ENCODE data around the gene METTL9.
"Not testable (repeated sequence)": the region's sequence is repeated elsewhere in the genome, so short reads cannot be mapped to it uniquely, and the experiment has no call there.

Gene METTL9

DNA sequence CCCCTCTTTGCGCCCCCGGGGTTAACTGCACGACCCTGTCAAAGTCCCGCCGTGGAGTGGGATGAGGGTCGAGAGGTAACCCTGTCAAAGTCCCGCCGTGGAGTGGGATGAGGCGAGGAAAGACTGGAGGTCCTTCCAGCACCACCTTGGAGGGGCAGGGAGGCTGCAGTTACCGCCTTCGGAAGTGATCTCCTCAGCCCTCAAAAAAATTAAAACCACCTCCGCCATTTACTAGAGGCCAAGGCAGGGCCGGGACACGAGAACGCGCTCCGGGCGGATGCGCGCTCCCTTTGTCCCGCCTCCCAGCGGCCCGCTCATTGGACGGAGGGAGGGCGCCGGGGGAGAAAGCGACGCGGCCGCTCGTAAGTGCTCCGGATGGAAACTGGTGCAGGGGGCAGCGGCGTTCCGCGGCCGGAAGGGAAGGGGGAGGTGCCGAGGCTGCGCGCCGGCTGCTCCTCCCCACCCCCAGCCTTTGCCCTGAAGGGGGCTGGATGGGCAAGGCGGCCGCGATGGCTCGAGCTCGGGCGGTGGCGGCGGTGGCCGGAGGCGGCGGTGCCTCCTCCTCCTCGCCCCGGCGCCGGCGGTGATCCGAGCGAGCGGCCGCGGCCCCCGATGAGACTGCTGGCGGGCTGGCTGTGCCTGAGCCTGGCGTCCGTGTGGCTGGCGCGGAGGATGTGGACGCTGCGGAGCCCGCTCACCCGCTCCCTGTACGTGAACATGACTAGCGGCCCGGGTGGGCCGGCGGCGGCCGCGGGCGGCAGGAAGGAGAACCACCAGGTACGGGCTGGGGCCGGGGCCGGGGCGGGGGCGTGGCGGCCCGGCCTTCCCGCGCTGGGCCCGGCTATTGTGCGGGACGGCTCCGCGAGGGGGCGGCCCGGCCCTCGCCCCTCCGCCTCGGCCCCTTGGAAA is at the start of gene METTL9:
TSS of gene METTL9 (plus strand) at position 456 of the 909 bp plus-strand sequence. CDS start at position 613, 157 bp downstream.
- H3K4me3 Mint-ChIP-seq, result peak within 1 kb of the TSS; percentile 96
- peak; percentile 95 for ATAC-seq
- no peaks in the 10 kb centered on the region for H3K36me3 Mint-ChIP-seq (ENCODE audit: low read depth)
- peak within 1 kb of the TSS; percentile 90 for H3K27ac Mint-ChIP-seq
- peaks cover 62% of the 10 kb centered on the region for H3K4me1 Mint-ChIP-seq
- no peaks in the 10 kb centered on the region for H3K9me3 Mint-ChIP-seq
- H3K27me3 Mint-ChIP-seq, result no peaks in the 10 kb centered on the region
- peak; percentile 95 for DNase-seq

DNA sequence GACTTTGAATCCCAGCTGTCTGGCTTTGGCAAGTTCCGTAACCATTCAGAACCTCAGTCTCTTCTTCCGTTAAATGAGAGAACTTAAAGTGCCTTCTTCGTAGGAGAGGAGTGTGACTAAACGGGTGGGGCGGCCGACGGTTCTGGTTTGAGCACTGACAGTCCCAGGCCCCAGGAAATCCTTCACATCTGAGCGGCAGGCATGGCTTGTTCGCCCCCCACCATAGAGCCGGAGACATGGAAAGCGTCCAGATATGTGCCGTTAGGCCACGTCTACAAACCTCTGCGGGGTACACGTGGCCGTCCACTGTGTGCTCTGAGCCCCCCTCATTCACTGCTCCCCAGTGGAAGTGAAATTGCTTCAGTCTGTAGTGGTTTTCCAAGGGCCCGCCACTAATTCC is 49.4 kb upstream of the METTL9 start:
- DNase-seq; ATAC-seq; H3K36me3 Mint-ChIP-seq (ENCODE audit: low read depth); H3K4me3 Mint-ChIP-seq; H3K27me3 Mint-ChIP-seq; H3K9me3 Mint-ChIP-seq; H3K27ac Mint-ChIP-seq: not testable (repeated sequence)
- H3K4me1 Mint-ChIP-seq, result peaks cover 13% of the 10 kb centered on the region

DNA sequence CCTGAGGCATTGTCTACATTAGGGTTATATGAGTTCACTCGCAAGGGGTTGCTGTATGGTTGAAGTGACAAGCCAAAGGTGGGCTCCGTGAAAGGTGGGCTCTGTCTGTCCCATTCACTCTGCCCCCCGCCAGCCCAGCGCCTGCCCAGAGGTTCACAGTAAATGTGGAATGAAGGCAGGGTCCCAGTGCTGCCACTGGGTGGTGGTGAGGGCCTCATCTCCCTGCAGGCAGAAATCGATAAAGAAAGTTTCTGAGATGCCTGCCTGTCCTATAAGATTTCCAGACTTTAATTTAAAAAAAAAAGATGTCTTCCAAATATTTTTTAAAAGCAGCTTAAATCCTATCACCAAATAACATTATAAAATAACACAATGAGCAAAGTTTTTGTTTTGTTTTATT is 48.9 kb upstream of the METTL9 start:
- not testable (repeated sequence) for H3K27me3 Mint-ChIP-seq; H3K9me3 Mint-ChIP-seq; ATAC-seq; H3K4me3 Mint-ChIP-seq; DNase-seq; H3K27ac Mint-ChIP-seq; H3K36me3 Mint-ChIP-seq (ENCODE audit: low read depth)
- peaks cover 18% of the 10 kb centered on the region for H3K4me1 Mint-ChIP-seq

DNA sequence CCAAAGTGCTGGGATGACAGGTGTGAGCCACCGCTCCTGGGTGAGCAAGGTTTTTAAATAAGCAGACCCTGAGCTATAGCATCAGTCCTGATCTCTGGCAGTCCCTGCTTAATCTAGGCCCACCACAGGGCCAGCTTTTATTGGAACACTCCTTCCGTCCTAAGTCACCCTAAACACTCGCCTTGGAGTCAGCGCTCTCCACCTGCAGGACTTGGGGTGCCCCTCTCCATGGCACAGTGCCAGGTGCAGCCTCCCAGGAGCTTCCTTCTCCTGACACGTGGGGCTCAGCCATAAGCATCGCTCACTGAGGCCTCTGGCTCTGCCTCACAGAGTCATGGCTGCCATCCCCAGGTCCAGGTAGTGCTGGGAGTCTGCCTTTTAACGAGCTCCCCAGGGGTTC is 48.3 kb upstream of the METTL9 start:
- peaks cover 18% of the 10 kb centered on the region for H3K4me1 Mint-ChIP-seq
- H3K36me3 Mint-ChIP-seq (ENCODE audit: low read depth); ATAC-seq; H3K4me3 Mint-ChIP-seq; H3K27ac Mint-ChIP-seq; H3K9me3 Mint-ChIP-seq; DNase-seq: not testable (repeated sequence)
- peaks cover 11% of the 10 kb centered on the region for H3K27me3 Mint-ChIP-seq

DNA sequence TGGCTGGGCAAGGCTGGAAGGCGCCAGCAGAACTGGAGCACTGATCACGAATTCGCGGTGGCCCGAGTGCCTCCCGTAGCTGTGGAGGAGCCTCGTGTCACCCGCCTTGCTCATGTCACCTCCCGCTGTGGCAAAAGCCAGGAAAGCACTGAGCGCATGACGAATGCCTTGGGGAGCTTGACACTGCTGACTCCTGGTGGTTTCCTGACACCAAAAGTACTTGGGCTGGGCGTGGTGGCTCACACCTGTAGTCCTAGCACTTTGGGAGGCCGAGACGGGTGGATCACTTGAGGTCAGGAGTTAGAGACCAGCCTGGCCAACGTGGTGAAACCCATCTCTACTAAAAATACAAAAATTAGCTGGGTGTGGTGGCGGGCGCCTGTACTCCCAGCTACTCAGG is 47.8 kb upstream of the METTL9 start:
- not testable (repeated sequence) for H3K4me3 Mint-ChIP-seq; H3K9me3 Mint-ChIP-seq; H3K36me3 Mint-ChIP-seq (ENCODE audit: low read depth); H3K27ac Mint-ChIP-seq; ATAC-seq; DNase-seq
- Mint-ChIP-seq H3K4me1 (peaks cover 18% of the 10 kb centered on the region), H3K27me3 (peaks cover 12% of the 10 kb centered on the region)

DNA sequence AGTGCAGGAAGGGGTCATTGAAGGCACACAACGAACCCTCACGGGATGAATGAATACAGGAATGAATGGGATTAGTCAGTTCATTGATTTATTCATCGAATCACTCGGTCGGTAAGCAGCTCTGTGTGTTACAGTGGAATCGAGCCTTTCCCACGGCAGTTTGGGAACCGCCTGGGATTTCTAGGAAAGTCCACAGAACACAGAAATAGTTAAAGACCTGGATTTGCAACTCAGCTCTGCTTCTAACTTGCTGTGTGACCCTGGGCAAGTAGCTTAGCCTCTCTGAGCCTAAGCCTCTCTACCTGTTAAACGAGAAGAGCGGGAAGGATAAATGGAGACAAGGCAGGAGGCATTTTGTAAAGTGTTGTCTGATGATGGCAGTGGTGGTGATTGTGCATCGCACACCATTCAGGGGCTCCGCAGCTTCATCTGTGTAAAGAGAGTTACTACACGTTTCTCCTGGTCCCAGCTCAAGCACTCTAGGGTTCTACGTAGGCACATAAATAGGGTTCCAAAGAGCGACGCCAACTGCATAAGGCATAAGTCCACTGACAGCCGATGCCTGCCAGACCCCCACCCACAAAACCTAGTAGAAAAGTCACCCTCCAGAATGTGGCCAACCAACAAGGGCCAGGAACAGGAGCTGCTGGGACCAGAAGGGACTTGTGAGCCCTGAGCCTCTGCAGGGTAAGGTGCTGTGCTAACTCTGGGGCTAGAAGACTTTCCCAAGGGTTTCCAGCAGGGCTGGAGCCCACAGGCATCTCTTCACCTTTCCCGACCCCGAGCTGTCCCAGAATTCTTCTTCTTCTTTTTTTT is 45.7 kb upstream of the METTL9 start:
- not testable (repeated sequence) for H3K4me3 Mint-ChIP-seq; H3K27ac Mint-ChIP-seq; H3K9me3 Mint-ChIP-seq; ATAC-seq; DNase-seq; H3K36me3 Mint-ChIP-seq (ENCODE audit: low read depth)
- Mint-ChIP-seq H3K27me3 (peaks cover 12% of the 10 kb centered on the region), H3K4me1 (peaks cover 18% of the 10 kb centered on the region)

DNA sequence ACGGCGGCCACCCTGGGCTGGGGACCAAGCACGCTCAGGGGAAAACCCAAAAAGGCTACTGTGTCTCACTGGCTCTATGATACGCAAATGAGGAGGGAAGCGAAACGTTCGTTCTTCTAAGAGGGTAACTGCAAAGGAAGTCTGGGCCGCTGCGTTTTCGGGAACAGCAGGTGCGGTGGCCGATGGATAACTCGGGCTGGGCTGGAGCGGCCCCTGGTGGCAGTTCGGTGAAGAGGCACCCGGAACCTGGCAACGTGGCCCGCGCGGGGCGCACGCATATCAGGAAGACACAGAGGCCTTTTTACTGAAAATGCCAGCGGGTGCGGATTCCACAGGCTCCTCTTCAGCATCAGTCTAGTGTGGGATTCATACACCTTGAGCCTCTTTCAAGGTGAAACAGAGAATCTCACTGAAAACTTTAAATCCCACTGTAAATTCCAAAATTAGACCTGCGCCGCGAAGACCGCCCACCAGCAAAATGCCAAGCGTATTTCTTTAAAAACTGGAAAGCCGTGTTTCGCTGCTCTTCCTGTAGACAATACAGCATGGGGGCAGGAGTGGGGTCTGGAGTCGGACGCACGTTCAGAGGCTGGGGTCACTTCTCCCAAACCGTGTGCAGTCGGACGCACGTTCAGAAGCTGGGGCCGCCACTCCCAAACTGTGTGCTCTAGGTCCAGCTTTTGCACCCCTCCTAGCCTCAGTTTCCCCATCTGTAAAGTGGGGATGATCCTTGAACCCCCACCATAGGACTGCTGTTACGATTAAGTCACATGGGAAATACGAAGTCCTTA is 44.4 kb upstream of the METTL9 start:
- H3K27ac Mint-ChIP-seq, result peak overlapping the region; percentile 81
- H3K4me1 Mint-ChIP-seq, result peaks cover 18% of the 10 kb centered on the region
- H3K9me3 Mint-ChIP-seq, result no peaks in the 10 kb centered on the region
- ATAC-seq (peak; percentile 95), DNase-seq (peak; percentile 95)
- H3K4me3 Mint-ChIP-seq, result peak overlapping the region; percentile 65
- no peaks in the 10 kb centered on the region for H3K36me3 Mint-ChIP-seq (ENCODE audit: low read depth)
- peaks cover 12% of the 10 kb centered on the region for H3K27me3 Mint-ChIP-seq

DNA sequence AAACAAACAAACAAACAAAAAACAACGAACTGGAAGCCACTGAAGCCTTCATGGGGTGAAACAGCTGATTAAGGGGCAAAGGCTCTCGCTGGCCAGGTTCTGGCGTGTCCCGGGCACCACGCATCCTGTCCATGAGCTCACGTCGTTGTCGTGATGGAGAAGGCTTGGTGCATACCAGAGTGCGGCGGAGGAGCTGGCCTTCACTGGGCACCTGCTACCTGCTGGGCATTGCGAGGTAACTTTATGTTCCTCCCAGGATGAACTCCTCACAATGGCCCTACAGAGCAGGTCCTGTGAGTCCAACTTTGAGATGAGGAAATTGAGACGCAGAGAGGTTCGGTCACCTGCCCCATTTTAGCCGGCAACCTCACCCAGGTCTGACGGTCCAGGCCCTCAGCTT is 43.8 kb upstream of the METTL9 start:
- H3K27me3 Mint-ChIP-seq, result peaks cover 12% of the 10 kb centered on the region
- H3K9me3 Mint-ChIP-seq; H3K36me3 Mint-ChIP-seq (ENCODE audit: low read depth); H3K4me3 Mint-ChIP-seq; DNase-seq; ATAC-seq: not testable (repeated sequence)
- H3K4me1 Mint-ChIP-seq, result peaks cover 18% of the 10 kb centered on the region
- peak overlapping the region; percentile 18 for H3K27ac Mint-ChIP-seq

DNA sequence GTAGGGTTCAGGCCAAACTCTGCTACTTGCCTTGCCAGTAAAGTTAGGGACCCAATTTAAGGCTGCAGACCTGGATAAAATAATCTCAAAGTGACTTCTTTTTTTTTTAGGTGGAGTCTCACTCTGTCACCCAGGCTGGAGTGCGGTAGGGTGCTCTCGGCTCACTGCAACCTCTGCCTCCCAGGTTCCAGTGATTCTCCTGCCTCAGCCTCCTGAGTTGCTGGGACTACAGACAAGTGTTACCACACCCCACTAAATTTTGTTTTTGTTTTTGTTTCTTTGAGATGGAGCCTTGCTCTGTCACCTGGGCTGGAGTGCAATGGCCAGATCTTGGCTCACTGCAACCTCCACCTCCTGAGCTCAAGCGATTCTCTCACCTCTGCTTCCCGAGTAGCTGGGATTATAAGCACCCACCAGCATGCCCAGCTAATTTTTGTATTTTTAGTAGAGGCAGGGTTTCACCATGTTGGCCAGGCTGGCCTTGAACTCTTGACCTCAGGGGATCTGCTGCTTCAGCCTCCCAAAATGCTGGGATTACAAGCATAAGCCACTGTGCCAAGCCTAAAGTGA is 43.3 kb upstream of the METTL9 start:
- not testable (repeated sequence) for H3K4me3 Mint-ChIP-seq; DNase-seq; H3K27ac Mint-ChIP-seq; H3K9me3 Mint-ChIP-seq; ATAC-seq; H3K36me3 Mint-ChIP-seq (ENCODE audit: low read depth)
- H3K4me1 Mint-ChIP-seq, result peaks cover 18% of the 10 kb centered on the region
- H3K27me3 Mint-ChIP-seq, result peaks cover 12% of the 10 kb centered on the region

DNA sequence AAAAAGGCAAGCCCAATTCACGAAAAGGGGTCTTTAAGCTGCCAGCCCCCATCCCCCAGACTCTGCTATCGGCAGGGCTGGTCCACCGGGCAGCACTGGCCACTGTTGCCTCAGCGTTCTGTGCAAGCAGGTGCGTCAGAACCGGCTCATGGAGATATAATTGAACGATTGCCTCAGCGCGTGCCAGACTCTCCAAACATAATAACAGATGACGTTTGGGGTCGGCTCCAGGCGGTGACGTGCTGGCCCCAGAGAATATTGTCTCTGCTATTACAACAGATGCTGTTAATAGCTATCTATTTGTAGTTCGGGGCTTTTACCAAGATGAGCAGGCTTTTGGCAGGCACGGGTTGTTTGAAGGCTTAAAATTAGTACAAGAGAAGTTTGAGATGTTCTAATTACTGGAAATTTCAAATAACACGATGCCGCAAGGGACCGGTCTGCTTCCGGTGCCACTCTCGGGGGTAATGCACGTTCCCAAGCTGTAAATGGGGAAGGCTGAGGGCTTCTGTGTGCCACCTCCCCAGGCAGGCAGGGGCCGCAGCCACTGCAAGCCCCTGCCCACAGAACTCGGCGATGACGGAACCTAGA is 42.6 kb upstream of the METTL9 start:
- not testable (repeated sequence) for H3K4me3 Mint-ChIP-seq; ATAC-seq; H3K9me3 Mint-ChIP-seq; H3K36me3 Mint-ChIP-seq (ENCODE audit: low read depth); DNase-seq; H3K27ac Mint-ChIP-seq
- Mint-ChIP-seq H3K27me3 (peaks cover 12% of the 10 kb centered on the region), H3K4me1 (peaks cover 18% of the 10 kb centered on the region)

DNA sequence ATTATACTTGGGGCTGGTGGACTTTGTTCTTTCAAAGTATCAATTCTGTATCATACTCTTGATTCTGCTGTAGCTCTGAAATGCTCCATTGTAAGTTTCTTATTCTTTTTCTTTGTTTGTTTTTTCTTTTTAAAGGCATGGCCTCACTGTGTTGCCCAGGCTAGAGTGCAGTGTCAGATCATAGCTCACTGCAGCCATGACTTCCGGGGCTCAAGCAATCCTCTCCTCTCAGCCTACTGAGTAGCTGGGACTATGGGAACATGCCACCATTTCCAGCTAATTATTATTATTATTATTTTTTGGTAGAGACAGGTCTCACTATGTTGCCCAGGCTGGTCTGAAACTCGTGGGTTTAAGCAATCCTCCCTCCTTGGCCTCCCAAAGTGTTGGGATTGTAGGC is 38.9 kb upstream of the METTL9 start:
- H3K36me3 Mint-ChIP-seq (ENCODE audit: low read depth), result no peaks in the 10 kb centered on the region
- H3K4me3 Mint-ChIP-seq, result no peak overlapping the region
- H3K27me3 Mint-ChIP-seq, result peaks cover 5% of the 10 kb centered on the region
- no peak overlapping the region for H3K27ac Mint-ChIP-seq
- peaks cover under 1% of the 10 kb centered on the region for H3K4me1 Mint-ChIP-seq
- ATAC-seq, result no peak
- H3K9me3 Mint-ChIP-seq, result no peaks in the 10 kb centered on the region
- DNase-seq, result no peak

DNA sequence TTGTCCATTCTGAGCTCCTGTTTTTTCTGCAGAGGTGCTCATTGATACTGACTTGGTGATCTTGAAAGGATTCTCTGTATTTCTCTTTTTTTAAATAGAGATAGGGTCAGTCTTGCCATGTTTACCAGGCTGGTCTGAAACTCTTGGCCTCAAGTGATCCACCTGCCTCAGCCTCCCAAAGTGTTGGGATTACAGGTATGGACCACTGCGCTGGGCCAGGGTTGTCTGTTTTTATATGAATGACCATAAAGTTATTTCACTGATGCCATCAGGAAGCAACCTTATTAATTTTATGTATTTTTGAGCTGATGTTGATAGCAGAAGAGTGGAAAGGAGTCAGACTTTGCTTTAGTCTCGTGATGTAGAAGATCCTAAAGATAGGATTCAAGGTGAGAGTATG is 35.7 kb upstream of the METTL9 start:
- no peak overlapping the region for H3K27ac Mint-ChIP-seq
- H3K27me3 Mint-ChIP-seq, result peaks cover 2% of the 10 kb centered on the region
- no peaks in the 10 kb centered on the region for H3K9me3 Mint-ChIP-seq
- H3K4me1 Mint-ChIP-seq, result peaks cover 4% of the 10 kb centered on the region
- no peak overlapping the region for H3K4me3 Mint-ChIP-seq
- H3K36me3 Mint-ChIP-seq (ENCODE audit: low read depth), result no peaks in the 10 kb centered on the region
- ATAC-seq (no peak), DNase-seq (no peak)

DNA sequence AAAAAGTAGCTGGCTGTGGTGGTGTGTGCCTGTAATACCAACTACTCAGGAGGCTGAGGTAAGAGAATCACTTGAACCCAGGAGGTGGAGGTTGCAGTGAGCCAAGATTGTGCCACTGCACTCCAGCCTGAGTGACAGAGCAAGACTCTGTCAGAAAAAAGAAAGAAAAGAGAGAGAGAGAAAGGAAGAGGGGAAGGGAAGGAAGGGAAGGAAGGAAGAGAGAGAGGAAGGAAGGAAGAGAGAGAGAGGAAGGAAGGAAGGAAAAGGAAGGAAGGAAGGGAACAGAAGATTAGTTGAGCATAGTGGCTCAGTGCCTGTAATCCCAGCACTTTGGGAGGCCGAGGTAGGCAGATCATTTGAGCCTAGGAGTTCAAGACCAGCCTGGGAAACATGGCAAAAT is 35.0 kb upstream of the METTL9 start:
- H3K27me3 Mint-ChIP-seq; H3K27ac Mint-ChIP-seq; H3K4me3 Mint-ChIP-seq; ATAC-seq; DNase-seq; H3K36me3 Mint-ChIP-seq (ENCODE audit: low read depth); H3K4me1 Mint-ChIP-seq; H3K9me3 Mint-ChIP-seq: not testable (repeated sequence)

DNA sequence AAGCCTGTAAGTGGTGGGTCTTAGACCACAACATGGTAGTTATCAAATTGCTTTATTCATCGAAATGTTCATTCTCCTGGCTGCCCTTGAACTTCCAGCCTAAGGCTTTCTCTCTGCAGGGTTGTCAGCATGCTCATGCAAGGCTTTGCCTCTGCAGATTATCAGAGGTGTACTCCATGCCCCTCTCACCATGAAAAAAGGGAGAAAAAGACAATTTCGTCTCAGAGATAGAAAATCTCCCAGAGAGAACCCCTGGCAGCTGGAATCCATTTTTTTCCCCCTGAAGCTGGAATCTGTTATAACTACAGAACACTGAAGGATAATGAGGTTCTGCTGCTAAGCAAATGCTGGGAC is 33.9 kb upstream of the METTL9 start:
- DNase-seq (no peak), ATAC-seq (no peak)
- Mint-ChIP-seq H3K4me1 (peaks cover 4% of the 10 kb centered on the region), H3K36me3 (ENCODE audit: low read depth) (no peaks in the 10 kb centered on the region), H3K27ac (no peak overlapping the region), H3K9me3 (no peaks in the 10 kb centered on the region), H3K27me3 (peaks cover 2% of the 10 kb centered on the region), H3K4me3 (no peak overlapping the region)
